GM18502 (cell line): Measurements from ENCODE around the gene MUL1.
"Not testable (repeated sequence)": the region's sequence is repeated elsewhere in the genome, so short reads cannot be mapped to it uniquely, and the experiment has no call there.

ENCODE experiments used
- ATAC-seq: cut with Tn5 transposase; IDR thresholded peaks from one replicate; pipeline ENCODE4 v1.9.1; 2021; ENCODE audit warnings: mild to moderate bottlenecking; ENCODE audit not compliant: unreplicated experiment, poor library complexity

MUL1 gene

GRCh38 chr1:20519609-20520262 lies 11.8 kb upstream of the MUL1 start:
- not testable (repeated sequence) for ATAC-seq

GRCh38 chr1:20511518-20512428 lies 3.8 kb upstream of the MUL1 start:
- ATAC-seq: no peak

GRCh38 chr1:20508411-20508771 lies 440 bp upstream of the MUL1 start:
- no peak for ATAC-seq

- peak; percentile 19 for ATAC-seq
Measured at GRCh38 chr1:20507248-20507563, 745 bp downstream of the MUL1 start.

- no peak for ATAC-seq
Measured at GRCh38 chr1:20505488-20505887, 2.5 kb downstream of the MUL1 start.

GRCh38 chr1:20500716-20501115 lies 7.2 kb downstream of the MUL1 start:
- ATAC-seq: no peak

GRCh38 chr1:20499718-20500117 lies 8.2 kb downstream of the MUL1 start:
- ATAC-seq: no peak

- no peak for ATAC-seq
Measured at GRCh38 chr1:20499105-20499504, 8.8 kb downstream of the MUL1 start.

- no peak for ATAC-seq
Measured at GRCh38 chr1:20498116-20498515, 9.8 kb downstream of the MUL1 start.

- ATAC-seq: no peak
Measured at GRCh38 chr1:20497506-20497905, 10.4 kb downstream of the MUL1 start.

- ATAC-seq: not testable (repeated sequence)
Measured at GRCh38 chr1:20496725-20497383, 11.1 kb downstream of the MUL1 start.

- no peak for ATAC-seq
Measured at GRCh38 chr1:20496241-20496661, 11.7 kb downstream of the MUL1 start.

GRCh38 chr1:20495661-20496060 lies 12.3 kb downstream of the MUL1 start:
- no peak for ATAC-seq

- ATAC-seq: no peak
Measured at GRCh38 chr1:20494609-20495311, 13.2 kb downstream of the MUL1 start.

- ATAC-seq: no peak
Measured at GRCh38 chr1:20493839-20494608, 13.9 kb downstream of the MUL1 start.

- ATAC-seq: no peak
Measured at GRCh38 chr1:20493309-20493708, 14.6 kb downstream of the MUL1 start.

GRCh38 chr1:20492751-20493150 lies 15.2 kb downstream of the MUL1 start:
- ATAC-seq: no peak

GRCh38 chr1:20491866-20492265 lies 16.1 kb downstream of the MUL1 start:
- no peak for ATAC-seq

GRCh38 chr1:20491178-20491577 lies 16.8 kb downstream of the MUL1 start:
- ATAC-seq: no peak

GRCh38 chr1:20487236-20487590 lies 20.7 kb downstream of the MUL1 start:
- no peak for ATAC-seq
